Inflammatory macrophage treated with lipopolysaccharide for 1 hour (primary cell): ENCODE data around the gene RNF212B.

Source experiments
- DNase-seq, 2 donors: peaks; one replicate each; pipeline ENCODE4 v3.0.0-alpha.2; 2020 to 2022

Gene RNF212B

DNA sequence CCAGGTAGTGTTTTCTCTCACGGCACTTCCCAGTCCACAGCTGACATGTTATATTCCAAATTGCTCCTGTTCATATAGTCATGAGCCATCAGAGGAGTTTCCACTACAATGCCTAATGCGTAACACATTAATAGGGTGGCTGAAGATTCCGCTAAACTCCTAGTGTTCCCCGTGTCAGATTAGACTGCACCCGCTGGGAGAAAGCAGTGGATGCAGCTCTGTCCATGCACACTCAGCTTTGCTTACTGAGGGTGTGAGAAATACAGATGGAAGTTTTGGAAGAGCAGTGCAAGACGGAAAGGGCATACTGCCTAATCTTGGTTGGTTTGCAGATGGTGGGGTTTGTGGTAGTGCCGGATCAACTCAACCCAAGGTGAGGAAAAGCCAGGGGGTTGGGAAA is 59.4 kb downstream of the RNF212B start:
- DNase-seq, result no peak

DNA sequence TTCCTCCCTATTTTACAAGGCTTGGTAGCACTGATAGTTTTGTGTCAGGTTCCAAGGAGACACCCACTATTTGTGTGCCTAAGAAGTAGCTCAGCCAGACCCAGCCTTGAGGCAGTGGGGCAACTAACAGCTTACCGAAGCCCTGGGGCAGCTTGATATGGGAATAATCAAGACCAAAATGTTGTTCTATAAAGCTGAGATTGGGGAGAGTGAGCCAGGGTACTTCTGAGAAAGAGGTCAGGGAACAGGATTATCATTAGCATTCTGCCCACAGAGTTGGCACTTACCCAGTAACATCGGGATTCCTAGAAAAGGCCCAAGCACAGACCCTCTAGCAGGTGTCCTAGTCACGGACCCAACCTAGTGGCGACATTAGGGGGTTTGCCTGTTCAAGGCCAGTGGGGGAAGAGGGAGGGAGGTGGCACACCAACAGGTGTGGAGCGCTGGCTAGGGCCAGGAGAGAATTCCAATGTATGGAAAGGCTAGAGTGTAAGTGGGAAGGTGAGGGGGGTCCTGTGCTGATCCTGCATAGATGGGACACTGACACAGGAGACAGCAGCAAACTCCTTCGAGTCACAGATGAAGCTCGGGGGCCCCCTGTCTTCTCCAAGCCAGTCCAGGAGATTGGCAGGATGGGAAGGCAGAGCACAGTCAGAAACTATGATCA is 60.0 kb downstream of the RNF212B start:
- no peak for DNase-seq

DNA sequence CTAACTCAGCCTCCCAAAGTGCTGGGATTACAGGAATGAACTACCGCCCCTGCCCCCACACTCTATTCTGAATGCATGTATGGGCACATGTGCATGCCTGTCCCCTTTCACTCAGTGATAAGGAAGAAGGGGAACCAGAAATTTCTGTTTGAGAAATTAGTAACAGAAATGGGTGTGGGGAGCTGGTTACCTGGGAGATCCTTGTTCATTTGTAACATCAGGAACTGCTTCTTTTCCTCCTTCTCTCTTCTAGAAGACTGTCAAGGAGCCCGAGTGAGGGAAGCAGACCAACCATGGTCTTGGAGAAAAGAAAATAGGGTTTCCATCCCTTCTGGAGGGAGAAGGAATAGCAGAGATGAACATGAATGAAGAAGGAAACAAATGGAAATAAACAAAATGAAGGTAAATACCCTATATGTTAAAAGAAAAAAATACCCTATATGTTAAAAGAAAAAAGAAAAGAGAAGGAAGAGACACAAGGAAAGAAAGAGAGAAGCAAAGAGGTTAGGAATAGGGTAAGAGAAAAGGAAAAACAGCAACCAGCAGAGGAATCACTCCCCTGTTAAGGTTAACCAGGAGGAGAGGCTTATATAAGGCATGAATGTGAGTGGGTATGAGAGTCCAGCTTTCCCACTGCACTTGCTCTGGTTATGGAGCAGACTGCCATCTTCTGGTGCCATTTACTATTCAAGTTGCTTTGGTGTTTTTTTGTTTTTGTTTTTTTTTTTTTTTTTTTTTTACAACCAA is 61.6 kb downstream of the RNF212B start:
- DNase-seq, result peak; percentile 40 to 65

DNA sequence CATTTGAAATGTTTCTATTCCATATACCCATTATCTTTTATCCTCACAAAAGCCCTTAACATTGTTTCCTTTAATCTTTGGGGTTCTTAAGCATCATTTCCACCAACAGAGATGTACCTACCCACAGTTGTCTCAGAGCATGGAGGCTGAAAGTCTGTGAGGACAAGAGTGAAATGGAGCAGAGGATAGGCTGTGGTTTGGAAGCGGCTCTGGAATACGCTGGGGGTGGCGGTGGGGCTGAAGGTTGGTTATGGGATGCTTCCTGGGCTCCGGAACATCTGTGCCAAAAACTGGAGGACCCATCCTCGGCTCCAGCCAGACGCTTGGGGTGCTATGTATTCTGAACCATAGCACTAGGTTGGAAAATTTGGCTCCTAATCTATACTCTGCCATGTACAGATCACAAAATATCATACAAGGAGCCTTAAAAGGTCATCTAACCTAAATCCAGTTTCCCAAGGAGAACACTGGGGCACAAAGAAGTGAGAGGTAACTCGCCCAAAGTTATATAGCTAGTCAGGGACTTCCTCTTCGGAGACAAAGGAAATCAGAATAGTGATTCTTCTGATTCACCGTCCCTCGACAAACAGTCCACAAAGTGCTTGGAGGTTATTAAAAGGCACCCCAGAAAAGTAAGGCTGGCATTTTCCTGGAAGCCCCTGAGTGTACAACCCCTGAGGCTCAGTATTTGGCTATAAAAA is 62.4 kb downstream of the RNF212B start:
- peak in 1 of 2 donors; percentile 39 for DNase-seq

DNA sequence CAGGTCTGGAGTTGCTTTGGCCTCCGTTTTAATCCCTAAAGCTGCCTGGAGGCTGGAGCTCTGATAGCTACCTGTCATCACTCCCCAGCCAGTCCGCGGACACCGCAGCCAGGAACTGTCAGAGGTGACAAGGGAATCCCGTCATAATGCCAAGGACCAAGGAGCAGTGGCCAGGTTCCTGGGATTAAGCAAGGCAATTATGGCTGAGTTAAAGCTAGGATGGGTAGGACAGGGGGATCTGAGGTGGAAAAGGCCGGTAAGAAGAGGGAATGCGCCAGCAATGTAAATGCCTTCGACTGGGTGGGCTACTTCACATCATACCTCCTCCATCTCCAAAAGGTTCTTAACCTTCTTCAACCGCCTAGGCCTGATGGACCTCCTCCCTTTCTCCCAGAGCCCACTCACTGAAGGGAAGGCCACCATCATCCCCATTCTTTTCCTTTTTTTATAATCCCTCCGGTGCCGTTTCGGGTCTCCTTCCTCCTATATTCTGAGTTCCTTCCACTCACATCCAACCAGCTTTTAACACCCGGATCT is 63.0 kb downstream of the RNF212B start:
- no peak for DNase-seq

- DNase-seq, result peak; percentile 98
Measured at GRCh38 chr14:23301288-23301968, 63.7 kb downstream of the RNF212B start.

DNA sequence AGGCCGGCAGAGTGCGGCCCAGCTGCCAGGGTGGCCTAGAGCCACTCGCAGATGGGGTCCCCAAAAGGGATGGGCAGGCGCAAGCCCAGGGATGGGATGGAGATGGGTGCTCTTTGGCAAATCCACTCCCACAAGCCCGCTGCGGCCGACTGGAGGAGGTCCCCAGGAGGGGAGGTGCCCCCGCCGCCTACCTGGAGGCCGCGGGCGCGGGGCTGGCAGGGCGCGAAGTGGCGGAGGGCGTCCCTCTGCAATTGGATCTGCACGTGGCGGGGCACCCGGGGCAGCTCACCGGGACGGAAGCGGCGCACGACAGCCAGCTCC is 64.2 kb downstream of the RNF212B start:
- DNase-seq, result no peak

- peak in 1 of 2 donors; percentile 42 for DNase-seq
Measured at GRCh38 chr14:23302290-23303225, 64.8 kb downstream of the RNF212B start, which contains the start of gene PPP1R3E. Gene PPP1R3E, minus strand, starts transcription at chr14:23302859. Its CDS starts 283 bp downstream, at chr14:23302576.

GRCh38 chr14:23306412-23307145 is 68.8 kb downstream of the RNF212B start, which contains the start of gene BCL2L2:
Gene BCL2L2, plus strand, starts transcription at chr14:23306833. Its CDS starts 935 bp downstream, at chr14:23307768.
- peak; percentile 58 to 68 for DNase-seq

DNA sequence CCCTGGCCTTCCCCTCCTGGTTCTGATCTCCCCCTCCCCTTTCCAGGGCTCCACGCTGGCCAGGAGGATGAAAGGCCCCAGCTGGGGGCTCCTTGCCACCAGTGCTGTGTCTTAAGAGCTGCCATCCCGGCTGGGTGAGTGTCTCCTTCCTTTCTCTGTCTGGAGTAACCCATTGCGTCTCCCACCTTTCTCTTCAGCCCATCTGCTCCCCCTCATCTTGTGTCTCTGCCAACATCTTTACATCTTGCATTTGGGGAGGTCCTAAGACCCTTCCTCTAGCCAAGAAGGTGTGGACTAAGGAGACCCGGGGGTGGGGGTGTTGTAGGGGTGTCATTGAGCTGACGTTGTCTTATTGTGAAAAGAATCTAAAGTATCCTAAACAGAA is 69.4 kb downstream of the RNF212B start:
- DNase-seq, result no peak

- peak; percentile 35 to 60 for DNase-seq
Measured at GRCh38 chr14:23307687-23308644, 70.2 kb downstream of the RNF212B start.

- no peak for DNase-seq
Measured at GRCh38 chr14:23308721-23309445, 71.1 kb downstream of the RNF212B start.

DNA sequence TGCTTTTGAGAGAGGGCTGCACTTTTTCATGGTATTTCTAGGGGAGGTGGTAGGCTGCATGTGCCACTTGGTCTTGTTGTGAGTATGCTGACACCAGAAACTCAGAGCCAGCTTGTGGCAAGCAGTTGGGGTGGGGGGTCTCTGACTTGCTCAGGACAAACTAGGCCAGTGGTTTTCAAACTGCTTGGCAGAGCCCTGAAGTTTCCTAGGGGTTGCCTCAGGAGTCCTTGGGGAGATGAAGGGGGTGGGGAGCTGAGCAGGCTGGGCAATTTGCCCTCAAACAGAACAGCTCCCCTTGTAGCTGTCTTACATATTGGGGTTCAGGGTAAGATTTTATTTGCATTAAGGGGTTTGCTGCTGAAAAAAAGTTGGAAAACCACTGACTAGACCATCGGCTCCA is 72.8 kb downstream of the RNF212B start:
- no peak for DNase-seq

DNA sequence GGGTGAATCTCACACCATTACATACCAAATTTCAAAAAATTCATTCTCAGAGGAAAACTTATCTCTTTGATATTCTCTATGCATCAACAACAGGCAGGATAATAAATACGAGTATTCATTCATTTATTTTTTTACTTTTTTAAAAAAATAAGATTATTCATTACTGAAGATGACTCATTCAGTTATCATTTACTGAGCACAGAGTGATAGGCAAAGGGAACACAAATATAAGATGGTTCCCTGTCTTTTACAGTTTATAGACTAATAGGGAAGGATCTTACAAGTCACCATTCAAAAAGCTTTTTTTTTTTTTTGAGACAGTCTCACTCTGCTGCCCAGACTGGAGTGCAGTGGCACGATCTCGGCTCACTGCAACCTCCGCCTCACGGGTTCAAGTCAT is 78.6 kb downstream of the RNF212B start:
- DNase-seq, result no peak

GRCh38 chr14:23319746-23320583 is 82.2 kb downstream of the RNF212B start:
- DNase-seq, result no peak

DNA sequence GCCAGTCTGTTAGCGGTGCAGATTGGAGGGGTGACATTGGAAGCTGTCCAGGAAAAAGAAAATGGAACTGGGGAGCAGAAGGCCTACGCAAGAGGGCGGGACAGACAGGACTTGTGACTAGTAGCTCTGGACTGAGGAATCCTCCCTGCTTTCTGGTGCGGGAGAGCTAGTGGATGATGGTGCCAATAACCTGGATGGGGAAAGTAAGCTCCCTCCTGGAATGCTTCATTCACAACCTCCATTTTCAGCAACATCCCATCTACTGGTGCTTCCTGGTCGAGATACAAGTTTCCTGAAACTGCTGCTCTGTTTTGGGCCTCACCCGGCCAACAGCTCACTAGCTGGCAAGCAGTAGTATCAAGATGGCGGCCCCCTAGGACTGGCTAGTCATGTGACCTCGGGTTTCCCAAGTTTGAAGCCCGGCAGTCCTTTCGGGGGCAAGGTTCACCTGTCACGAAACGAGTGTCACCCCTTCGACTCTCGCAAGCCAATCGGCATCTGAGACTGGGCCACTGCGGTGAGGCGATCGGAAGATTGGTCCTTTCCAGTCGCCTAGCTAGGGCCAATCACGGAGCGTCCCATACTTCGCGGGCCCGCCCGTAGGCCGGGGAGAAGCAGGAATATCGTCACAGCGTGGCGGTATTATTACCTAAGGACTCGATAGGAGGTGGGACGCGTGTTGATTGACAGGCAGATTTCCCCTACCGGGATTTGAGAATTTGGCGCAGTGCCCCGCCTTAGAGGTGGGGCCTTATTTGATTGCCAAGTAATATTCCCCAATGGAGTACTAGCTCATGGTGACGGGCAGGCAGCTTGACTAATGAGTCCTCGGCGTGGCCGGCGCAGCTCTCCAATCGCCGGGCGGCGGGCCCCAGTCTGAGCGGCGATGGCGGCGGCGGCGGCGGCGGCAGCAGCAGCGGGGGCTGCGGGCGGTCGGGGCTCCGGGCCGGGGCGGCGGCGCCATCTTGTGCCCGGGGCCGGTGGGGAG is 83.1 kb downstream of the RNF212B start, which contains the start of gene PABPN1:
TSS of gene PABPN1 (plus strand) at position 874 of the 988 bp plus-strand sequence. CDS start at position 887, 13 bp downstream.
- peak; percentile 99 to 100 for DNase-seq
